22Rv1 (cell line): ENCODE results near the gene PARP14.
"Not testable (repeated sequence)": the region's sequence is repeated elsewhere in the genome, so short reads cannot be mapped to it uniquely, and the experiment has no call there.

ENCODE experiments used
- H3K27ac ChIP-seq: fragments of 450-650 bp; 2 replicates; pipeline ENCODE4 v1.5.1; 2017
- ZFX ChIP-seq: fragments of 450-650 bp; IDR thresholded peaks from 2 replicates; pipeline ENCODE4 v1.6.1; 2017; ENCODE audit warnings: antibody characterized with exemption, borderline replicate concordance
- TF ChIP-seq, protein P1 (sequence below): fragments of 450-650 bp; IDR thresholded peaks from 2 replicates; pipeline ENCODE4 v1.5.1; 2017; ENCODE audit warnings: mild to moderate bottlenecking

PARP14 gene

GRCh38 chr3:122697952-122698620, 17.4 kb downstream of the PARP14 start:
- TF ChIP-seq, protein P1, sequence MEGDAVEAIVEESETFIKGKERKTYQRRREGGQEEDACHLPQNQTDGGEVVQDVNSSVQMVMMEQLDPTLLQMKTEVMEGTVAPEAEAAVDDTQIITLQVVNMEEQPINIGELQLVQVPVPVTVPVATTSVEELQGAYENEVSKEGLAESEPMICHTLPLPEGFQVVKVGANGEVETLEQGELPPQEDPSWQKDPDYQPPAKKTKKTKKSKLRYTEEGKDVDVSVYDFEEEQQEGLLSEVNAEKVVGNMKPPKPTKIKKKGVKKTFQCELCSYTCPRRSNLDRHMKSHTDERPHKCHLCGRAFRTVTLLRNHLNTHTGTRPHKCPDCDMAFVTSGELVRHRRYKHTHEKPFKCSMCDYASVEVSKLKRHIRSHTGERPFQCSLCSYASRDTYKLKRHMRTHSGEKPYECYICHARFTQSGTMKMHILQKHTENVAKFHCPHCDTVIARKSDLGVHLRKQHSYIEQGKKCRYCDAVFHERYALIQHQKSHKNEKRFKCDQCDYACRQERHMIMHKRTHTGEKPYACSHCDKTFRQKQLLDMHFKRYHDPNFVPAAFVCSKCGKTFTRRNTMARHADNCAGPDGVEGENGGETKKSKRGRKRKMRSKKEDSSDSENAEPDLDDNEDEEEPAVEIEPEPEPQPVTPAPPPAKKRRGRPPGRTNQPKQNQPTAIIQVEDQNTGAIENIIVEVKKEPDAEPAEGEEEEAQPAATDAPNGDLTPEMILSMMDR = no peak
- no peak for TF ChIP-seq ZFX
- no peak overlapping the region for H3K27ac ChIP-seq

- TF ChIP-seq, protein P1 = no peak
- TF ChIP-seq ZFX = no peak
- no peak overlapping the region for H3K27ac ChIP-seq
These were observed 19.6 kb downstream of the PARP14 start for GRCh38 chr3:122700193-122700592.

DNA sequence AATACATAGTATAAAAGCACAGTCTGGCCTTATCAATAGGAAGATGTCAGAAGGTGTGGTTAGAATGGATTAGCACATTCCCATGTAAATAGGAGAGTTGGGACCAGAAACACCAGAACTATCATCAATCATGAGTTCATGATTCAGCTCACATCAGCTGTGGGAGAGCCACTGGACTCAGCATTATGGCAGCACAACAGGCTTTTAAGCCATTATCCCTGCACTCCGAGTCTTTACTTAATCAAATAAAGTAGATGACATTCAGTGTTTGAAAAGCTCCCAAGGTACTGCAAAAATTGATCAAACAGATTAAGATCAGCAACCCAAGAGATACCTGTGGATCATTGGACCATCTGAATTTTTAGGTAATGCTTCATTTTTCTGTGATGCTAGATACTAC, 24.7 kb downstream of the PARP14 start:
- TF ChIP-seq, protein P1 = no peak
- TF ChIP-seq ZFX = no peak
- no peak overlapping the region for H3K27ac ChIP-seq

- H3K27ac ChIP-seq = not testable (repeated sequence)
These were observed 30.1 kb downstream of the PARP14 start for GRCh38 chr3:122710616-122711251.

DNA sequence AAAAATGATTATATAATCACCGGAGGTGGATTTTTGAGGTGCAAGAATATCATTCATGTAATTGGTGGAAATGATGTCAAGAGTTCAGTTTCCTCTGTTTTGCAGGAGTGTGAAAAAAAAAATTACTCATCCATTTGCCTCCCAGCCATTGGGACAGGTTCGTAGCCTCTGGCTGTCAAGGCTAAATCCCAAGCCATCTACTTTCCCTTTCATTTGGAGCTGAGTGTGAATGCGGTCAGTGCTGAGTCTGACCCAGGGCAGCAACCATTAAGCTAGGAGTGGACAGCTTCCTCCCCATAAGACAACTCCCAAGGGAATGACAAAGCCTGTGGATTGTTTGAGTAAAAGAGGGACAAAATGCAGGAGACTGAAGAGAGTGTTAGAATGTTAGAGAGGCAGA, 33.6 kb downstream of the PARP14 start:
- H3K27ac ChIP-seq = no peak overlapping the region
- TF ChIP-seq, protein P1 = no peak
- TF ChIP-seq ZFX = no peak

DNA sequence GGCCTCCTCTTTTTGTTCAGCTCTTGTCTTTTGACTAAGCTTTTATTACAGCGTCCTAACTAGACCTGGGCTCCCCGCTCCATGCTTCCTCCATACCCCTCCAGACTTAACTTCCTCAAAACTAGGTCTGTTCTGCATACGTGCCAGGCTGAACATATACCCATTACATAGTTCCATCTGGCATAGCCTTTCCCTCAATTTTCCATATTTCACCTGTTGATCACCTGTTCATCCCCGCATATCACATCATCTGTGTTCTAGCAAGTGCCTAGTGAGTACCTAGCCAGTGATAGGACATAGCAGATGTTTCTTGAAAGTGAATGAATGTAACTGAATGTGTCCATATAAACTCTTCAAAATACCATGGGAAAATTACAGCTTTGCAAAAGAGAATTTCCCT, 36.0 kb downstream of the PARP14 start:
- H3K27ac ChIP-seq = no peak overlapping the region
- TF ChIP-seq, protein P1 = no peak
- no peak for TF ChIP-seq ZFX

DNA sequence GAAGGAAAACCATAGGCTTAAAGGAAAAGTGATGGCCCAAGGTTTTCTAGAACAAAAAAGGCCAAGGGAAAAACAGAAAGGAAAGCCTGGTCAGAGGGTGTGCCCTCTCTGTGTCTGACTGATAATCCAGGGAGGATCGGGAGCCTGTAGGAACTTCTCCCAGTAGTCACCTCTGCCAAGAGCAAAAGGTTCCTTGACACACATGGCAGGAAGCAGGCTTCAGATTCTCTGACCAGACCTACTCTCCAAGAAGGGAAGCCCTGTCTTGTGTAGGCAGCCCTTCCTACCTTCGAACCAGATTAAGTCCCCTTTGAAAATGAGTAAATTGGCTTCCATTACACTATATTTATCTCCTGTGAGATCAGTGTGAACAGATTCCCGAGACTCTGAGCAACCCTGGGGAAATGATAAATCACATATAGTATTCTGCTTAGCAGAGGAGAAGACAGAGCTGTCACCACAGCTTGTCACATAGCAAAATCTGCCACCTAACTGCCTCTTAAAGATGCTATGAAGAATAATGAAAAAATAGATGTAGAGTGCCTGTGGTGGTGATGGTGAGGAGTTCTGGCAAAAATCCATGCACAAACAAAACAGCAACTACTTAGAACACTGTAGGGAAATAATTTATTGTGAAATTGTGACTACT, 38.8 kb downstream of the PARP14 start:
- no peak overlapping the region for H3K27ac ChIP-seq
- TF ChIP-seq, protein P1 = no peak
- TF ChIP-seq ZFX = no peak
